A673 (cell line): ENCODE measurements around the gene PARP15. TPM values are rescaled to one million over a fixed set of nuclear protein-coding genes. Genes with fewer than 3 reads are reported as not detected.

ENCODE experiments used
- BruUV-seq: library from RNA; stranded (reverse); fragments of 400-500 nt; replicated peaks from 2 replicates; lab custom pipeline; 2021; lab: Mats Ljungman, UMichigan
- CTCF ChIA-PET: fragments of 300-600 bp; sonication (Branson Sonifier 250); formaldehyde crosslinking; loops from one replicate; lab custom pipeline; 2022; ENCODE audit warnings: antibody characterized with exemption; lab: Charles Lee
- POLR2A ChIA-PET: fragments of 300-600 bp; sonication (Branson Sonifier 250); formaldehyde crosslinking; loops from one replicate; lab custom pipeline; 2022; ENCODE audit warnings: antibody characterized with exemption; ENCODE audit not compliant: low non-redundant PET; lab: Charles Lee
- DNase-seq: peaks from one replicate; pipeline ENCODE4 v3.0.0-alpha.2; 2015; ENCODE audit warnings: low spot score
- H3K27ac ChIP-seq: fragments of 200-600 bp; sonication (generic); 2 replicates; pipeline ENCODE4 v1.5.1; 2016; ENCODE audit warnings: mixed run types, low read depth, mild to moderate bottlenecking, mixed read lengths, antibody characterized with exemption, low read length; ENCODE audit not compliant: poor library complexity, severe bottlenecking
- H3K27me3 ChIP-seq: fragments of 200-600 bp; sonication (generic); replicated peaks from 2 replicates; pipeline ENCODE4 v1.6.1; 2017; ENCODE audit warnings: mixed run types, low read depth, mild to moderate bottlenecking, mixed read lengths, antibody characterized with exemption, low read length; ENCODE audit not compliant: insufficient read depth, poor library complexity
- H3K36me3 ChIP-seq: fragments of 200-600 bp; sonication (generic); 2 replicates; pipeline ENCODE4 v1.6.1; 2016; ENCODE audit warnings: mixed run types, mild to moderate bottlenecking, mixed read lengths, antibody characterized with exemption, low read length; ENCODE audit not compliant: insufficient read depth, poor library complexity, severe bottlenecking
- H3K4me1 ChIP-seq: fragments of 200-600 bp; sonication (generic); 2 replicates; pipeline ENCODE4 v1.6.1; 2017; ENCODE audit warnings: mixed run types, mild to moderate bottlenecking, mixed read lengths, antibody characterized with exemption, low read length; ENCODE audit not compliant: insufficient read depth, poor library complexity, severe bottlenecking
- H3K4me3 ChIP-seq: fragments of 200-600 bp; sonication (generic); 2 replicates; pipeline ENCODE4 v1.5.1; 2016; ENCODE audit warnings: low read depth, mixed run types, mild to moderate bottlenecking, mixed read lengths, low read length; ENCODE audit not compliant: poor library complexity, severe bottlenecking
- H3K9me3 ChIP-seq: fragments of 200-600 bp; sonication (generic); 2 replicates; pipeline ENCODE4 v1.6.1; 2016; ENCODE audit warnings: mixed run types, low read depth, mild to moderate bottlenecking, mixed read lengths, antibody characterized with exemption, low read length; ENCODE audit not compliant: poor library complexity, severe bottlenecking
- CTCF ChIP-seq: fragments of 300-800, 200-600 bp; sonication (generic); conservative IDR thresholded peaks from 2 replicates; pipeline ENCODE4 v1.5.1; 2017; ENCODE audit warnings: low read depth, mild to moderate bottlenecking, antibody characterized with exemption, low read length, moderate library complexity, mixed read lengths
- EZH2 ChIP-seq: fragments of 200-600 bp; sonication (generic); IDR thresholded peaks from 2 replicates; pipeline ENCODE4 v1.6.1; 2017; ENCODE audit warnings: borderline replicate concordance, low read depth, mild to moderate bottlenecking, mixed read lengths, antibody characterized with exemption, low read length; ENCODE audit not compliant: poor library complexity, severe bottlenecking
- intact Hi-C: fragments of 100-400 bp; cut with micrococcal nuclease; formaldehyde crosslinking; loops from one replicate; pipeline ENCODE4 v1.10.0; 2022; ENCODE audit not compliant: unreplicated experiment
- total RNA-seq: library from RNA; stranded (reverse); gene quantifications from 2 replicates; pipeline ENCODE4 v1.2.3, GENCODE V29; 2021

PARP15 gene
- total RNA-seq, 1 experiment from 2014 or later: not detected

DNA sequence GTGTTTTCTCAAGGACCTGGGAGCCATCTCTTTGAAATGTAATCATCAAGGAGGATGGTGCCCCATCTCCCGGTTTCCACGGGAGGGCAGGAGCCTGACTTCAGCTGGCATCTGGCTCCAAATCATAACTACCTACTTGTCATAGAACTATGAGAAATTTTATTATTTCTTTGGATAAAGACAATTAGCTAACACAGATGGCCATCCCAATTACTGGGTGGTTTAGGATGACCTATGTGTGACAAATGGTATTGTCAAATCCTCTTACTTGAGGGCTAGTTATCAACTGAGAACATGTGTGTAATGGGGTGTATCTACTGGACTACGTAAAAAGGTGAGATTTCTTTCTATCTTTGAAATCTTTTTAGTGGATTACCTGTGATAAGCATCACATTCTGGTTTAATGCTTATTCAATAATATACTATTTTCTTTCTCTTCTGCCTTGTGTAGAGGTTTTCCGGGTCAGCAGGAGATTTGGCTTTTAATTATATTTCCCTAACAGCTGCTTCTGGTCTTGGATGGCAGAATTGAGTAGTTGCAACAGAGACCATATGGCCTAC is 87.9 kb downstream of the PARP15 start:
- no peaks in the 10 kb centered on the region for H3K4me1 ChIP-seq
- no peaks in the 10 kb centered on the region for H3K27me3 ChIP-seq
- no peak overlapping the region for H3K27ac ChIP-seq
- intact Hi-C loops: no loop called here
- no peak overlapping the region for H3K4me3 ChIP-seq
- H3K9me3 ChIP-seq: no peaks in the 10 kb centered on the region
- ChIA-PET POLR2A (no interaction called here), CTCF (no interaction called here)
- DNase-seq: no peak
- no peaks in the 10 kb centered on the region for H3K36me3 ChIP-seq
- no TSS peak for BruUV-seq
- TF ChIP-seq EZH2 (no peak), CTCF (no peak)

DNA sequence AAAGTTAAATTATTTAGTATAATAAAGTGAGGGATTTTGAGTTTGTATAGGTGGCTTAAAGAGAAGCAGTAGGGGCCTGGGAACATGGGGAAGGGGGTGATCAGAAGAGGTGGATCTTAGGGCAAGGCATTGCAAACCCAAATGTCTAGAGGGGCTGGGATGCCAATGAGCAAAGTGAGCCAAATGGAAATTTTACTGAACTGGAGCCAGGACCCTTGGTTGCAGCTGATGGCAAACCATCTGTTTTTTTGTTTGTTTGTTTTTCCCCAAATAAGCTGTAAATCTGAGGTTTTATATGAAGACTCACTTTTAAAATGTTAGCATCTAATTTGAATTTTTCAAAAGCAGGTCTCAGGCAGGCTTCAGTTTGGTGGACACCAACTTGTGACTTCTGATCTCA is 88.4 kb downstream of the PARP15 start:
- Histone ChIP-seq H3K27ac (no peak overlapping the region), H3K9me3 (no peaks in the 10 kb centered on the region), H3K4me3 (no peak overlapping the region), H3K4me1 (no peaks in the 10 kb centered on the region), H3K36me3 (no peaks in the 10 kb centered on the region), H3K27me3 (no peaks in the 10 kb centered on the region)
- ChIA-PET CTCF (no interaction called here), POLR2A (no interaction called here)
- intact Hi-C loops: no loop called here
- no peak for DNase-seq
- TF ChIP-seq CTCF (no peak), EZH2 (no peak)
- BruUV-seq: no TSS peak

DNA sequence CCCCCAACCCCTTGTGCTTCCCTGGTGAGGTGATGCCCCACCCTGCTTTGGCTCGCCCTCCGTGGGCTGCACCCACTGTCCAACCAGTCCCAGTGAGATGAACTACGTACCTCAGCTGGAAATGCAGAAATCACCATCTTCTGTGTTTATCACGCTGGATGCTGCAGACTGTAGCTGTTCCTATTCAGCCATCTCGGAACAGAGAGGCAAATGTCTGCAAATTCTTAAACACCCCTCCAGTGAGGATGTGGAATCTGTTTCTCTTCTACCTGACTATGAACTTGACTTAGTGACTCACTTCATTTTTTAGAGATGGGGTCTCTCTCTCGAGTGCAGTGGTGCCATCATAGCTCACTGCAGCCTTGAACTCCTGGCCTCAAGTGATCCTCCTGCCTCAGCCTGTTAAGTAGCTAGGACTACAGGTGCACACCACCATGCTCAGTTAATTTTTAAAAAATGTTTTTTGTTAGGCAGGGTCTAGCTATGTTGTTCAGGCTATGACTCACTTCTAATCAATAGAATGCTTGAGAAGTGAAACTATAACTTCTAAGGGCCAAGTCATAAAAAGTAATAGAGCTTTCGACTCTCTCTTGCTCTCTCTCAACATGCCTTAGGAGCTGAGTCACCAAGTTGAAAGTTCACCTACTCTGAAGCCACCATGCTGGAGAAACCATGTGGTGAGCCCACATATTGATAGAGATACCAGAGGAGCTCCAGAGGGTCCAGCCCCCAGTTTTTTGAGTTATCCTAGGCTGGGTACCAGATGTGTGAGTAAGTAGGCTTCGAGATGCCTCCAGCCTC is 91.7 kb downstream of the PARP15 start:
- Histone ChIP-seq H3K4me1 (no peaks in the 10 kb centered on the region), H3K27ac (no peak overlapping the region), H3K27me3 (no peaks in the 10 kb centered on the region), H3K4me3 (no peak overlapping the region), H3K36me3 (no peaks in the 10 kb centered on the region), H3K9me3 (no peaks in the 10 kb centered on the region)
- intact Hi-C loops: no loop called here
- no peak for DNase-seq
- POLR2A ChIA-PET: no interaction called here
- CTCF ChIA-PET: interaction anchor here (0.9 kb wide), 1 partner anchor 10 kb away, joined by 4 read pairs; no protein-coding TSS in a partner anchor
- BruUV-seq: no TSS peak
- TF ChIP-seq EZH2 (no peak), CTCF (no peak)
